ENCODE results near the gene TNRC6B.
A peak's percentile ranks its signal among the peaks of the same experiment; 100 is the strongest.

The TNRC6B gene

DNA sequence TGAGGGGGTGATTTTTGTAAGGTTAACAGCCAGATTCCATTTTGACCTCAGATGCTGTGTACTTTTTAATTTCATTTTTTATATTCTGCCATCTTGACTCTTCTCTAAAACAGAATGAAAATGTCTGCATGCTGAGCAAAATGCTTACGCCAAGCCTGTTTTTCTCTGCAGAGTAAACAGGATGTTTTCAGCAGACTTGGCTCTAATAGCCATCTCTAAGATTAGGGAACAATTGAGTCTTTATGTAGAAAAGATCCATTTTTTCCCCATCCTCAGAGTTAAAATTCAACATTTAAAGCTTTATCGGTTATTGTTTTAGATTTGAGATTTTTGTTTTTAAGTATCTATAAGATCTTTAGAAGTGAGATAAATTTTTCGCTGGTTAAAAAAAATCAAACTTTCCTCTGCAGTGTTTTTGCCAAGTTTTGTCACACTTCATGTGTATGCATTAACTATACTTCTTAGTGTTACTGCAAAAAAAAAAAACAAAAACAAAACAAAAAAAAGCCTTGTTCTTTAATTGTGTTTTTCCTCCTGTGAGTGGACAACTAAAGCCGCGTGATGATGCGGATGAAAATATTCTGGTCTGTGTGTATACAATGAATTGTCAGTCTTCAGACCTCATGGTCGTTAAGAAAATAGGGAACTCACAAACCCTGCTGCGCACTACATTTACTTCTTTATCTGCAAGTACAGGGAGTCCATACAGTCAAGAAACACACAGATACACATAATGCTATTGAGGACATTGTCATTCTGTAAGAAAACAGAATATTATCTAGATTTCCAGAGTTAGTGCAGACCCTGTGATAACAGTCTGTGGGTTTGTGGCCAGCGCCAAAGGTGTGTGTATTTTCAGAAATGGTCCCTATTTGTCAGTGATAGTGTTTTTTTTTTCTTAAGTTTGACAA lies 151.1 kb downstream of the TNRC6B start:
- TF ChIP-seq, protein P1, sequence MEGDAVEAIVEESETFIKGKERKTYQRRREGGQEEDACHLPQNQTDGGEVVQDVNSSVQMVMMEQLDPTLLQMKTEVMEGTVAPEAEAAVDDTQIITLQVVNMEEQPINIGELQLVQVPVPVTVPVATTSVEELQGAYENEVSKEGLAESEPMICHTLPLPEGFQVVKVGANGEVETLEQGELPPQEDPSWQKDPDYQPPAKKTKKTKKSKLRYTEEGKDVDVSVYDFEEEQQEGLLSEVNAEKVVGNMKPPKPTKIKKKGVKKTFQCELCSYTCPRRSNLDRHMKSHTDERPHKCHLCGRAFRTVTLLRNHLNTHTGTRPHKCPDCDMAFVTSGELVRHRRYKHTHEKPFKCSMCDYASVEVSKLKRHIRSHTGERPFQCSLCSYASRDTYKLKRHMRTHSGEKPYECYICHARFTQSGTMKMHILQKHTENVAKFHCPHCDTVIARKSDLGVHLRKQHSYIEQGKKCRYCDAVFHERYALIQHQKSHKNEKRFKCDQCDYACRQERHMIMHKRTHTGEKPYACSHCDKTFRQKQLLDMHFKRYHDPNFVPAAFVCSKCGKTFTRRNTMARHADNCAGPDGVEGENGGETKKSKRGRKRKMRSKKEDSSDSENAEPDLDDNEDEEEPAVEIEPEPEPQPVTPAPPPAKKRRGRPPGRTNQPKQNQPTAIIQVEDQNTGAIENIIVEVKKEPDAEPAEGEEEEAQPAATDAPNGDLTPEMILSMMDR (conservative IDR thresholded peaks at IDR 0.05) = no peak
- H3K27ac ChIP-seq = peak overlapping the region; percentile 84

DNA sequence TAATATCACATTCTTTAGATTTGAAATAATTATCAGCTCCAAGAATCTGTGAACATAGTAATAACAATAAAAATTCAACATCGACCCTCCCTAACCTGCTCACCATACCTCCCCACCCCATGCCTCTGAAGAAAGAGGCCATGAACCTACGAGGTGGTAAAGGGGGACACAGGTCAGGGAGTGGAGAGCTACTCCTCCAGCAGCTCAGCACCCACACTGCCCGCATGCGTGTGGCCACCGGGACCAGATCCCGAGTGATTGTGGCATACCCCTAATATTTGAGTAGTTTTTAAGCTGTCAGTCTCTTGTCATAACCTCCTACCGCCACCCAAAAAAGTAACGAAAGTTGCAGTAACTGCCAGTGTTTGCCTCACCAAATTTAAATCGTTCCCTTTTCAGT lies 151.7 kb downstream of the TNRC6B start:
- no peak overlapping the region for H3K27ac ChIP-seq
- TF ChIP-seq, protein P1 (conservative IDR thresholded peaks at IDR 0.05) = no peak

DNA sequence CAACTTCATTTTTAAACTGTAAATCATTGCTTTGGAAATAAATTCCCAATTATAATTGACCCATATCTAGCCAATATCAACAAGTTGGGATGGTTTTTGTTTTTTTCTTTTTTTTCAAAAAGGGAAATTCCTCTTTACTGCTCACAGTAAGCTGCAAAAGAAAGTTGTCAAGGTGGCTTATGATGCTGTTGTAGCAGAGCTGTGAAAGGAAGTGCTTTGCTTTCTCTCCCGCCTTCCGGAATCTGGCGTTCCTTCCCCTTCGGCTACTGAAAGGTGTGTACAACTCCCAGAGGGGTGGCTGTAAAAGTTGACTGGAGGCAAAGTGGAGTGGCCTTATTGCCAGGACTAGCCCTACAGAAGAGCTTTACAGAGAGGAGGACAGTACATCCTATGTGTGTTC lies 152.4 kb downstream of the TNRC6B start:
- no peak overlapping the region for H3K27ac ChIP-seq
- TF ChIP-seq, protein P1 (conservative IDR thresholded peaks at IDR 0.05) = no peak

DNA sequence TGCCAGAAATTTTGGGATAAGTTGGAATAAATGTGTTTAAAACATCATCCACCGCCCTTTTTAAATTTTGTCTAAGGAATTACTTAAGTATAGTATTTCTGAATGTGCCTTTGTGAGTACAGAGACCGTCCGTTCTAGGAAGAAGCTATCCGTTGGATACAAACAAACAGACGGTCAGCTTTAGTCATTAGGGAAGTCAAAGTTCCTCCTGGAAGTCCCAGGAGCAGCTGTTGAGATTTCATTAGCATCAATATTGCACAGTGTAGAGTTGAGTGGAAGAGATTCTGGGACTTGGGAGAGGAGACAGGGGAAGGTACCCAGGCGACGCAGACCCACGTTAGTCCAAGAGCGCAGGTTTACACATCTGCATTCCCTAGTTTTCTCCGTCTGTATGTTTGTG lies 152.9 kb downstream of the TNRC6B start:
- H3K27ac ChIP-seq = no peak overlapping the region
- TF ChIP-seq, protein P1 (conservative IDR thresholded peaks at IDR 0.05) = no peak

DNA sequence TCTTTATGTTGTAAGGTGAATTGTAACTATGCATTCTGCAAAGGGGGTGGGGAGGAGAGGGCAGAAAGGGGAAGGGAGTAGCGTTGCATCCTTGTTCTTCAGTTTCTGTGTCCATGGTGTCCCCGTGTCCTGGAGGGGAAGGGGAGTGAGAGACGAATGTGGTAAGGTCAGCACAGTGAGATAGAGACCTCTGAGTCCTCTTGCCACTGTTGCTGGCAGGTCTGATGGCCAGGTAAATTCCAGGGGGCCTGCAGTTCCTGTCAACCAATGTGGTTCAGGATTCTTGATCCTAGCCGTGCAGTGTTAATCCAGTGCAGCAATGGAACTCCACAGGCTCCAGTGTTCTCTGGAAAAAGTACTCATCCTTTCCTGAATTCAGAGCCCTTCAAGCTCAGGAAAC lies 154.0 kb downstream of the TNRC6B start:
- TF ChIP-seq, protein P1 (conservative IDR thresholded peaks at IDR 0.05) = no peak
- H3K27ac ChIP-seq = no peak overlapping the region

DNA sequence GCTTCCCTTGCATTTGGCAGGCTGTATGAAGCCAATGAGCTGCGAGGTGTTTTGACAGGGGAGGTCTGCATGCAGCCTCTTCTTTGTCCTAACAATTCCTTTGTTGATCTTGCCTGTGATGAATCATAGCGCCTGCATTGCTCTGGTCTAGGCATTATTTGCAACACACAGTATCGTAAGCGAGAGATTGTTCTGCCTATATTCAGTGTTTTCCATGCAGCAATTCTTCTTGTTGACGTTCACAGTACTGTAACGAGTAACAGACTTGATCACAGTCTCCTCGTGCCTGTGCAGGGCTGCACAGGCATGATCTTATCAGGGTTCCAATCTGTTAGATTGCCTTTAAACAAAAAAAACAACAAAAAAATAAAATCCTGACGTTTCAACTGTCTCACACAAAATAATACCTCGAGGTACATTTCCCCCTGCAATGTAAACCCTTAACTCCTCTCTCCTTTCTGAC lies 154.6 kb downstream of the TNRC6B start:
- H3K27ac ChIP-seq = no peak overlapping the region

DNA sequence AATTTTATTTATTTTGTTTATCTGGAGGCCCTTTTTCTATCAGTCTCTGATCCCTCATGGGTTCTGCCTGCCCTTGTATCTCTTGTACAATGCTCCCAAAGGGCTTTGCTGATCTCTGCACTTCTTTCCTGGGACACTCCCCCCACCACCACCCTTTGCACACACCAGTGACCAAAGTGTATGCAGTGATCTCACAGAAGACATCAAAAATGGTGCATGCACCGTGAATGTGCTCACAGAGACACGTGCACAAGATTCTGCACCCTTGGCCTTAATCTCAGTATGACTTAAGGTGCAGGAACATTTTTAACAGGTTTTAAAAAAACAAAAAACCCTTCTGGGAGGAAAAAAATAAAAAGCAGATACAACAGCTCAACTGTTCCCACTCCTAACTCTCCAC lies 156.3 kb downstream of the TNRC6B start:
- H3K27ac ChIP-seq = no peak overlapping the region
- TF ChIP-seq, protein P1 (conservative IDR thresholded peaks at IDR 0.05) = no peak

More for the DNA sequence above, 154.6 kb downstream of the TNRC6B start:
- TF ChIP-seq, protein P1 (conservative IDR thresholded peaks at IDR 0.05) = no peak

Measured in VCaP (cell line).